Peyer's patch (tissue), 4 donors: ENCODE data around the gene LIN37.

Experiments
- CTCF ChIP-seq, 6 experiments: fragments of 450-650 bp in 4 of 6; fragments of 200-600 bp in 2 of 6; sonication (generic) in 1 of 6; IDR thresholded peaks; one replicate each; pipeline ENCODE4 v1.5.1; 2017 to 2019; ENCODE audit warnings: antibody characterized with exemption in 6 of 6, mild to moderate bottlenecking in 3 of 6, moderate library complexity in 1 of 6
- POLR2A ChIP-seq, 2 donors: fragments of 450-650 bp; IDR thresholded peaks; one replicate each; pipeline ENCODE4 v1.5.1; 2017; ENCODE audit warnings: antibody characterized with exemption in 2 of 2, mild to moderate bottlenecking in 2 of 2, moderate library complexity in 2 of 2

GRCh38 chr19:35777086-35777841 lies 28.9 kb downstream of the LIN37 start:
- TF ChIP-seq CTCF (IDR thresholded peaks at IDR 0.05) (no peak), POLR2A (IDR thresholded peaks at IDR 0.05) (no peak)
